ENCODE measurements around the gene CMKLR1. TPM values are rescaled to one million over a fixed set of nuclear protein-coding genes. Genes with fewer than 3 reads are reported as not detected.

CMKLR1 gene
- polyA plus RNA-seq, 1 of the 3 experiments (the other 2 are of a cell fraction): 0.15 TPM

DNA sequence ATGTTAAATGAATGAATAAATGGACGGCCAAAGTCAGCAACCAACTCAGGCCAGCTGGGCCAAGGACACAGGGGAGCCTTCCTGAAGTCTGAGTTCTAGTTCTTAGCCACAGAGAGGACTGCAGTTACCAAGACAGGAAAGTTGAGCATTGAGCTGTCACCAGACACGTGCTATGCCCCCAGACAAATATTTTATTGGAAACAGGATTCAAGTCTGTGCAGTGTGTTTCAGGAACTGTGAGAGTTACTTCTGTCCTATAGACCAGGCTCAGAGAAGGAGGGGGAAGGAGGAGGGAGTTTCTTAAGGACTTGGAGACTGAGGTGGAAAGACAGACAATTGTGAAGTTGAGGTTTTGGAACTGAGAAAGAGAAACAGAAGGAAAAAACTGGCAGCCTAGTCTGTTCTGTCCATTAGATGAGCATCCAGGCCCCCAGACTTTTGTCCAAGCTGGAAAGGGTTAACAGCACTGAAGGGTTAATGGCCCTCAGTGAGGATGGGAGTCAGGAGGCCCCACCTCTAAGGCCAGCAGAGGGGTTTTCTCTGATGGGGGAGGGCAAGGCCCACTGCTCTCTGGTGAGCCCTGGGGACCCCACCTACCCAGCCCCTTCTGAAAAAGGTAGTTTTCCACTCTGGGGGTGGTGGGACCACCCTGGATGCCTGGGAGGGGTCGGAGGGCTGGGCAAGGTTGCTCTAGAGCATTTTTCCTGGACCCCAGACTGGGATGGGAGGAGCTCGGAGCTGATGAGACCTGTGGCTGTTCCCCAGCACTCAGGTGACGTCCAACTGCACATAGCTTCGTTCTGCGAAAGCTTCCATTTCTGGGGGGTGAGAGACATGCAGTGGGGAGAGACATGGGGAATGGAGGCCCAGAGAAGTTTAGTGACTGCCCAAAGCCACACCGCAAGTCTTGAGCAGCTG lies 6.9 kb upstream of the CMKLR1 start:
- Histone ChIP-seq H3K27ac (ENCODE audit: low read depth in 2 of 2, low read length in 1 of 2) (no peak overlapping the region), H2AFZ (ENCODE audit: low read depth) (no peak overlapping the region), H3K9ac (no peak overlapping the region), H3K9me2 (no peaks in the 10 kb centered on the region), H3K4me1 (ENCODE audit: control insufficient read depth in 1 of 2, insufficient read depth in 2 of 2, low read depth in 1 of 2, low read length in 1 of 2) (no peaks in the 10 kb centered on the region; a peak in 1 of 4 replicates), H4K20me1 (ENCODE audit: insufficient read depth) (no peaks in the 10 kb centered on the region), H3K4me3 (ENCODE audit: low read depth in 2 of 2, low read length in 1 of 2) (no peak overlapping the region), H3K27me3 (ENCODE audit: insufficient read depth) (no peaks in the 10 kb centered on the region), H3K9me3 (no peaks in the 10 kb centered on the region), H3F3A (replicated peaks; ENCODE audit: insufficient read depth) (no peaks in the 10 kb centered on the region), H3K36me3 (replicated peaks in 1 of 2; ENCODE audit: control insufficient read depth in 1 of 2, insufficient read depth in 2 of 2, low read length in 1 of 2) (no peaks in the 10 kb centered on the region), H3K79me2 (ENCODE audit: insufficient read depth) (no peaks in the 10 kb centered on the region), H3K4me2 (no peak overlapping the region)
- ChIA-PET CTCF (interaction anchor here (0.5 kb wide), 1 partner anchor 13 kb away, joined by 3 read pairs; no protein-coding TSS in a partner anchor), POLR2A (no interaction called here)
- 40% methylated on average over 7 of the region's 8 CpGs for WGBS (ENCODE audit: low lambda C conversion rate)
- TF ChIP-seq SIN3A (IDR thresholded peaks at IDR 0.05; ENCODE audit: borderline replicate concordance, low read depth, low read length) (no peak), CHD2 (IDR thresholded peaks at IDR 0.05; ENCODE audit: low read length, partially characterized antibody) (no peak), MXI1 (IDR thresholded peaks at IDR 0.05; ENCODE audit: low read depth, low read length) (no peak), RAD21 (IDR thresholded peaks at IDR 0.05; ENCODE audit: low read length) (no peak), FOSL2 (IDR thresholded peaks at IDR 0.05; ENCODE audit: borderline replicate concordance, low read depth) (no peak), YY1 (IDR thresholded peaks at IDR 0.05; ENCODE audit: low read depth) (no peak), JUND (IDR thresholded peaks at IDR 0.05) (no peak), CTCF (IDR thresholded peaks at IDR 0.05) (no peak), RXRA (IDR thresholded peaks at IDR 0.05; ENCODE audit: borderline replicate concordance, low read depth) (no peak), NFIC (IDR thresholded peaks at IDR 0.05; ENCODE audit: borderline replicate concordance) (no peak), ELF1 (IDR thresholded peaks at IDR 0.05) (no peak), USF1 (IDR thresholded peaks at IDR 0.05; ENCODE audit: borderline replicate concordance, low read depth) (no peak), MEF2A (IDR thresholded peaks at IDR 0.05; ENCODE audit: borderline replicate concordance, low read depth) (no peak), POLR2AphosphoS5 (IDR thresholded peaks at IDR 0.05; ENCODE audit: low read depth, low read length) (no peak), SMC3 (IDR thresholded peaks at IDR 0.05; ENCODE audit: low read depth, low read length) (no peak), USF2 (IDR thresholded peaks at IDR 0.05; ENCODE audit: borderline replicate concordance, low read depth, low read length) (no peak)
- TF ChIP-seq, protein P1, sequence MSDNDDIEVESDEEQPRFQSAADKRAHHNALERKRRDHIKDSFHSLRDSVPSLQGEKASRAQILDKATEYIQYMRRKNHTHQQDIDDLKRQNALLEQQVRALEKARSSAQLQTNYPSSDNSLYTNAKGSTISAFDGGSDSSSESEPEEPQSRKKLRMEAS (IDR thresholded peaks at IDR 0.05; ENCODE audit: low read depth): no peak
- no peak for DNase-seq

Measured in SK-N-SH (cell line).